MCF 10A (cell line): ENCODE data around the gene ZFP62. TPM values are rescaled to one million over a fixed set of nuclear protein-coding genes. Genes with fewer than 3 reads are reported as not detected.
A peak's percentile ranks its signal among the peaks of the same experiment; 100 is the strongest.

Source experiments
- BruUV-seq: library from RNA; stranded (reverse); fragments of 400-500 nt; replicated peaks from 2 replicates; lab custom pipeline; 2021; lab: Mats Ljungman, UMichigan
- CTCF ChIA-PET: fragments of 300-600 bp; sonication (Branson Sonifier 250); formaldehyde crosslinking; extraction: SDS; loops from one replicate; lab custom pipeline; 2021; ENCODE audit warnings: antibody characterized with exemption, inconsistent platforms; lab: Yijun Ruan, JAX
- POLR2A ChIA-PET: fragments of 300-600, 350-650 bp; sonication (Branson Sonifier 250); formaldehyde crosslinking; extraction: SDS; loops from one replicate; lab custom pipeline; 2020; ENCODE audit warnings: antibody characterized with exemption, inconsistent platforms; lab: Yijun Ruan, JAX
- DNase-seq: peaks from one replicate; pipeline ENCODE4 v3.0.0-alpha.2; 2018; ENCODE audit not compliant: unreplicated experiment
- H3K27ac Mint-ChIP-seq: one replicate; pipeline ENCODE4 v1.8.0; 2022; ENCODE audit warnings: mild to moderate bottlenecking, low read depth, mixed read lengths; ENCODE audit not compliant: unreplicated experiment
- H3K27me3 Mint-ChIP-seq: one replicate; pipeline ENCODE4 v1.8.0; 2022; ENCODE audit warnings: mixed read lengths; ENCODE audit not compliant: insufficient read depth, unreplicated experiment
- H3K36me3 Mint-ChIP-seq: one replicate; pipeline ENCODE4 v1.8.0; 2022; ENCODE audit warnings: mild to moderate bottlenecking, moderate library complexity, mixed read lengths; ENCODE audit not compliant: insufficient read depth, unreplicated experiment
- H3K4me1 Mint-ChIP-seq: one replicate; pipeline ENCODE4 v1.8.0; 2022; ENCODE audit warnings: mixed read lengths; ENCODE audit not compliant: insufficient read depth, unreplicated experiment
- H3K4me3 Mint-ChIP-seq: one replicate; pipeline ENCODE4 v1.8.0; 2022; ENCODE audit warnings: mild to moderate bottlenecking, moderate library complexity, mixed read lengths; ENCODE audit not compliant: unreplicated experiment
- H3K9me3 Mint-ChIP-seq: one replicate; pipeline ENCODE4 v1.8.0; 2022; ENCODE audit warnings: mixed read lengths; ENCODE audit not compliant: unreplicated experiment
- intact Hi-C: fragments of 100-400 bp; cut with micrococcal nuclease; formaldehyde crosslinking; loops from 2 replicates; pipeline ENCODE4 v1.14.1; 2022
- total RNA-seq: library from RNA; stranded (reverse); gene quantifications from 2 replicates; pipeline ENCODE4 v1.2.3, GENCODE V29; 2022
- TF ChIP-seq, protein P1 (sequence below): fragments of 200-600 bp; IDR thresholded peaks from one replicate; pipeline ENCODE4 v1.8.0; 2022; ENCODE audit warnings: antibody characterized with exemption, mild to moderate bottlenecking; ENCODE audit not compliant: unreplicated experiment

ZFP62 gene
- total RNA-seq, 1 experiment from 2014 or later = 31.2 TPM

DNA sequence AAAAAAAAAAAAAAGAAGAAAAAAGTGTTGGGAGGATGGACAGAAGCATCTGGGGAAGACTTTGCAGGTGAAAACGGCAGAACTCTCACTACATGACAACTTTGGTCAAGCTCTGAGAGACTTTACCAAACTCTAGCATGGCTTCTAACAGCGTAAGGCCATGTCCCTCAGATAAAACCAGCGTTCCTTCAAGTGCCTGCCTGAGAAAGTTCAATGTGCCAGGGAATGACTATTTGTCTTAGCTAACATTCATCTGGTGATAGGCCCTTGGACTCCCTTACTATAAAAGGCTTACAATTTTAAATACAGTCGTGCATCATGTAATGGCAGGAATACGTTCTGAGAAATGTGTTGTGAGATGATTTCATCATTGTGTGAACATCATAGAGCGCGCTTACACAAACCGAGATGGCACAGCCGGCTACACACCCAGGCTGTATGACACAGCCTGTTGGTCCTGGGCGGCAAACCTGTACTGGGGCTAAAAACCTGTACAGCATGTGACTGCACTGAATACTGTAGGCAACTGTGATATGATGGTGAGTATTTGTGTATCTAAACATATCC, 14.9 kb upstream of the ZFP62 start:
- CTCF ChIA-PET = interaction anchor here (1.0 kb wide), 1 partner anchor 296 kb away, joined by 3 read pairs; no protein-coding TSS in a partner anchor
- peak overlapping the region; percentile 28 for H3K27ac Mint-ChIP-seq
- no peaks in the 10 kb centered on the region for H3K9me3 Mint-ChIP-seq
- H3K4me1 Mint-ChIP-seq = peaks cover 10% of the 10 kb centered on the region
- intact Hi-C loops = loop anchor here (5.0 kb wide), 1 partner anchor 76 kb away; no protein-coding TSS in a partner anchor
- POLR2A ChIA-PET = interaction anchor here (0.9 to 1.2 kb wide), 2 partner anchors 10 to 11 kb away, joined by 3 read pairs; no protein-coding TSS in a partner anchor
- H3K4me3 Mint-ChIP-seq = no peak overlapping the region
- H3K27me3 Mint-ChIP-seq = no peaks in the 10 kb centered on the region
- no peaks in the 10 kb centered on the region for H3K36me3 Mint-ChIP-seq
- DNase-seq = no peak
- no TSS peak for BruUV-seq
- TF ChIP-seq, protein P1, sequence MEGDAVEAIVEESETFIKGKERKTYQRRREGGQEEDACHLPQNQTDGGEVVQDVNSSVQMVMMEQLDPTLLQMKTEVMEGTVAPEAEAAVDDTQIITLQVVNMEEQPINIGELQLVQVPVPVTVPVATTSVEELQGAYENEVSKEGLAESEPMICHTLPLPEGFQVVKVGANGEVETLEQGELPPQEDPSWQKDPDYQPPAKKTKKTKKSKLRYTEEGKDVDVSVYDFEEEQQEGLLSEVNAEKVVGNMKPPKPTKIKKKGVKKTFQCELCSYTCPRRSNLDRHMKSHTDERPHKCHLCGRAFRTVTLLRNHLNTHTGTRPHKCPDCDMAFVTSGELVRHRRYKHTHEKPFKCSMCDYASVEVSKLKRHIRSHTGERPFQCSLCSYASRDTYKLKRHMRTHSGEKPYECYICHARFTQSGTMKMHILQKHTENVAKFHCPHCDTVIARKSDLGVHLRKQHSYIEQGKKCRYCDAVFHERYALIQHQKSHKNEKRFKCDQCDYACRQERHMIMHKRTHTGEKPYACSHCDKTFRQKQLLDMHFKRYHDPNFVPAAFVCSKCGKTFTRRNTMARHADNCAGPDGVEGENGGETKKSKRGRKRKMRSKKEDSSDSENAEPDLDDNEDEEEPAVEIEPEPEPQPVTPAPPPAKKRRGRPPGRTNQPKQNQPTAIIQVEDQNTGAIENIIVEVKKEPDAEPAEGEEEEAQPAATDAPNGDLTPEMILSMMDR = no peak

DNA sequence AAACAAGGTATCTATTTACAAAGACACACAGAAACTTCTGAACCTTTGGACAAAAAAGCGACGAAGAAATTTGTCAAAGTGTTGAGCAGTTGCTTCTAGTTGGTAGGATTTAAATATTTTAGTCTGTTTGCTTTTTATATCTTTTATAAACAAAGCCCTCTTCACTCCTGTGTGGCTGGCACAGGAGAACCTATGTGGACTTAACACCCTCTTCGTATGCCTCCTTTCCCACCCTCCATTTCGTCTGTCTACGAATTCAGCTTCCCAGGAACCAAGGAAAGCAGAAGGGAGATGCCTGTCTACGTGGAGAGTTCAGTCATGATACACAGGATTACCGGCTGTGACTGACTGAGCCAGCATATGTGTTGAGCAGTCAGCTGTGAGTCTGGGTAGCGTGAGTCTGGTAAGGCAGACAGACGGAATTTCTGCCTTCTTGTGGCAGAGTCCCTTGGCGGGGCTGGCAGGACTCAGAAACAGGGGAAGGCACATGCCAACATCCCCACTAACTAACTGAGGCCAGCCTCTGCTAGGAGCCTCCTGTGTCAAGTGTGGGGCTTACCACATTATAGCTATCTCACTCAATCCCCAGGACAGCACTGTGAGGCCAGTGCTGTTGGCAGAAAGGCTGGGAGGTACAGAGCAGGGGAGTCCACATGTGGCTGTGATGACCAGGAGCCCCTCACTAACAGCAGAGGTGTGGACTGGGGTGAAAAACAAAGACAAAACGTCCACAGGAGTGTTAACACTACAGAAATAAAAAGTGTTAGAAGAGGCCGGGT, 13.9 kb upstream of the ZFP62 start:
- Mint-ChIP-seq H3K9me3 (no peaks in the 10 kb centered on the region), H3K27ac (peak overlapping the region; percentile 28), H3K4me1 (peaks cover 17% of the 10 kb centered on the region), H3K36me3 (no peaks in the 10 kb centered on the region), H3K27me3 (no peaks in the 10 kb centered on the region), H3K4me3 (no peak overlapping the region)
- POLR2A ChIA-PET = interaction anchor here (0.7 to 1.2 kb wide), 2 partner anchors 12 to 233 kb away, joined by 3 read pairs; no protein-coding TSS in a partner anchor
- DNase-seq = no peak
- TF ChIP-seq, protein P1 = no peak
- CTCF ChIA-PET = interaction anchor here (0.6 kb wide), 2 partner anchors 9 to 308 kb away, joined by 3 read pairs; no protein-coding TSS in a partner anchor
- intact Hi-C loops = loop anchor here (5.0 kb wide), 1 partner anchor 77 kb away; no protein-coding TSS in a partner anchor
- no TSS peak for BruUV-seq

GRCh38 chr5:180873615-180874520, 12.8 kb upstream of the ZFP62 start:
- peak; percentile 50 for DNase-seq
- no TSS peak for BruUV-seq
- Mint-ChIP-seq H3K4me1 (peaks cover 26% of the 10 kb centered on the region), H3K4me3 (no peak overlapping the region), H3K9me3 (no peaks in the 10 kb centered on the region), H3K36me3 (no peaks in the 10 kb centered on the region), H3K27me3 (no peaks in the 10 kb centered on the region), H3K27ac (no peak overlapping the region)
- intact Hi-C loops = no loop called here
- ChIA-PET CTCF (interaction anchor here (0.8 kb wide), 1 partner anchor 14 kb away, joined by 7 read pairs; no protein-coding TSS in a partner anchor), POLR2A (interaction anchor here (0.7 to 0.8 kb wide), 2 partner anchors 15 to 234 kb away, joined by 3 read pairs; no protein-coding TSS in a partner anchor)
- TF ChIP-seq, protein P1 = no peak
